ENCODE measurements around the gene ITLN1. TPM values are rescaled to one million over a fixed set of nuclear protein-coding genes. Genes with fewer than 3 reads are reported as not detected.
"Not testable (repeated sequence)": the region's sequence is repeated elsewhere in the genome, so short reads cannot be mapped to it uniquely, and the experiment has no call there.

The ITLN1 gene
- total RNA-seq, 1 donor = not detected

GRCh38 chr1:160916666-160917065 is 31.7 kb upstream of the ITLN1 start:
- Histone ChIP-seq H2AFZ (ENCODE audit: low read length) (no peak overlapping the region), H3K4me1 (ENCODE audit: insufficient read depth, low read length) (no peaks in the 10 kb centered on the region), H3K36me3 (ENCODE audit: insufficient read depth, low read length) (no peaks in the 10 kb centered on the region), H3K4me3 (ENCODE audit: insufficient read depth, low read length) (no peak overlapping the region), H3K27me3 (ENCODE audit: insufficient read depth, low read length) (no peaks in the 10 kb centered on the region), H3K79me2 (ENCODE audit: insufficient read depth, low read length) (no peaks in the 10 kb centered on the region), H3K4me2 (ENCODE audit: insufficient read depth, low read length) (no peak overlapping the region), H4K20me1 (ENCODE audit: insufficient read depth, low read length) (no peaks in the 10 kb centered on the region), H3K27ac (ENCODE audit: low read depth, low read length) (no peak overlapping the region), H3K9me3 (ENCODE audit: low read depth, low read length) (no peaks in the 10 kb centered on the region)
- DNase-seq (ENCODE audit: insufficient read length, low spot score, missing footprints) = no peak
- no peak for TF ChIP-seq CTCF (IDR thresholded peaks at IDR 0.05; ENCODE audit: extremely low read depth, low read depth, low read length)

DNA sequence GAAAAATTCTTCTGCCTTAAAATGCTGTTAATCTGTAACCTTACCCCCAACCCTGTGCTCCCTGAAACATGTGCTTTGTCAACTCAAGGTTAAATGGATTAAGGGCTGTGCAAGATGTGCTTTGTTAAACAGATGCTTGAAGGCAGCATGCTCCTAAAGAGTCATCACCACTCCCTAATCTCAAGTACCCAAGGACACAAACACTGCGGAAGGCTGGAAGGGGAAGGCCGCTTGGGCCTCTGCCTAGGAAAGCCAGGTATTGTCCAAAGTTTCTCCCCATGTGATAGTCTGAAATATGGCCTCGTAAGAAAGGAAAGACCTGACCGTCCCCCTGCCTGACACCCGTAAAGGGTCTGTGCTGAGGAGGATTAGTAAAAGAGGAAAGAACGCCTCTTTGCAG is 28.2 kb upstream of the ITLN1 start:
- not testable (repeated sequence) for H3K36me3 ChIP-seq (ENCODE audit: insufficient read depth, low read length)

DNA sequence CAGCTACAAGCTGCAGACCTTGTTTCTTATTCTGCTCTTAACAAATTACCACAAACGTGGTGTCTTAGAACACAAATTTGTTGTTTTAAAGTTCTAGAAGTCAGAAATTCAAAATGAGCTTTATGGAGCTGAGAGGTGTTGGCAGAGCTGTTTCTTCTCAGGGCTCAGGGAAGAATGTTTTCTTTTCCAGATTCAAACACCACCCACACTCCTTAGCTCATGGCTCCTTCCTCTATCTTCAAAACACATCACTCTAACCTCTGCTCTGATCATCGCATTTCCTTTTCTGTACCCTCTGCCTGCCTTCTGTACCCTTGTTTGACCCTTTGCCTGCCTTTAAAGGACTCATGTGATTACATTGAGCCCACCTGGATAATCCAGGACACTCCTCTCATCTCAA is 26.9 kb upstream of the ITLN1 start:
- no peaks in the 10 kb centered on the region for H4K20me1 ChIP-seq (ENCODE audit: insufficient read depth, low read length)
- H3K27ac ChIP-seq (ENCODE audit: low read depth, low read length) = no peak overlapping the region
- H3K4me2 ChIP-seq (ENCODE audit: insufficient read depth, low read length) = no peak overlapping the region
- no peaks in the 10 kb centered on the region for H3K9me3 ChIP-seq (ENCODE audit: low read depth, low read length)
- H3K4me1 ChIP-seq (ENCODE audit: insufficient read depth, low read length) = no peaks in the 10 kb centered on the region
- no peak overlapping the region for H3K4me3 ChIP-seq (ENCODE audit: insufficient read depth, low read length)
- DNase-seq (ENCODE audit: insufficient read length, low spot score, missing footprints) = no peak
- no peak overlapping the region for H2AFZ ChIP-seq (ENCODE audit: low read length)
- H3K36me3 ChIP-seq (ENCODE audit: insufficient read depth, low read length) = no peaks in the 10 kb centered on the region
- no peak for TF ChIP-seq CTCF (IDR thresholded peaks at IDR 0.05; ENCODE audit: extremely low read depth, low read depth, low read length)
- no peaks in the 10 kb centered on the region for H3K79me2 ChIP-seq (ENCODE audit: insufficient read depth, low read length)
- no peaks in the 10 kb centered on the region for H3K27me3 ChIP-seq (ENCODE audit: insufficient read depth, low read length)

More for the DNA sequence above, 28.2 kb upstream of the ITLN1 start:
- not testable (repeated sequence) for H3K79me2 ChIP-seq (ENCODE audit: insufficient read depth, low read length); H3K9me3 ChIP-seq (ENCODE audit: low read depth, low read length); H3K4me3 ChIP-seq (ENCODE audit: insufficient read depth, low read length); DNase-seq (ENCODE audit: insufficient read length, low spot score, missing footprints); H2AFZ ChIP-seq (ENCODE audit: low read length); H3K27me3 ChIP-seq (ENCODE audit: insufficient read depth, low read length); H3K27ac ChIP-seq (ENCODE audit: low read depth, low read length); H3K4me2 ChIP-seq (ENCODE audit: insufficient read depth, low read length); H4K20me1 ChIP-seq (ENCODE audit: insufficient read depth, low read length); H3K4me1 ChIP-seq (ENCODE audit: insufficient read depth, low read length)

- Histone ChIP-seq H3K27me3 (ENCODE audit: insufficient read depth, low read length) (no peaks in the 10 kb centered on the region), H3K4me1 (ENCODE audit: insufficient read depth, low read length) (no peaks in the 10 kb centered on the region), H3K9me3 (ENCODE audit: low read depth, low read length) (no peaks in the 10 kb centered on the region), H3K36me3 (ENCODE audit: insufficient read depth, low read length) (no peaks in the 10 kb centered on the region), H4K20me1 (ENCODE audit: insufficient read depth, low read length) (no peaks in the 10 kb centered on the region), H3K27ac (ENCODE audit: low read depth, low read length) (no peak overlapping the region), H3K79me2 (ENCODE audit: insufficient read depth, low read length) (no peaks in the 10 kb centered on the region), H2AFZ (ENCODE audit: low read length) (no peak overlapping the region), H3K4me3 (ENCODE audit: insufficient read depth, low read length) (no peak overlapping the region), H3K4me2 (ENCODE audit: insufficient read depth, low read length) (no peak overlapping the region)
- no peak for TF ChIP-seq CTCF (IDR thresholded peaks at IDR 0.05; ENCODE audit: extremely low read depth, low read depth, low read length)
- DNase-seq (ENCODE audit: insufficient read length, low spot score, missing footprints) = no peak
These were observed 26.5 kb upstream of the ITLN1 start for GRCh38 chr1:160911441-160911840.
